GM12892 (cell line): ENCODE measurements around the gene STIMATE. TPM values are rescaled to one million over a fixed set of nuclear protein-coding genes. Genes with fewer than 3 reads are reported as not detected.

Experiments used
- DNase-seq: peaks from one replicate; pipeline ENCODE4 v3.0.0; 2011; ENCODE audit not compliant: insufficient read length
- FAIRE-seq: peaks from 2 replicates; lab custom pipeline; 2011; peaks lifted over from hg19 to GRCh38; lab: Jason Lieb, UNC
- POLR2A ChIP-seq: IDR thresholded peaks from 2 replicates; pipeline ENCODE4 v1.6.1; 2011; ENCODE audit warnings: low read depth, low read length, control low read depth
- POLR2AphosphoS5 ChIP-seq: IDR thresholded peaks from 2 replicates; pipeline ENCODE4 v1.6.1; 2011; ENCODE audit warnings: low read depth, low read length, control low read depth
- TAF1 ChIP-seq: IDR thresholded peaks from 2 replicates; pipeline ENCODE4 v1.6.1; 2011; ENCODE audit warnings: low read depth, mild to moderate bottlenecking, control low read depth, low read length, borderline replicate concordance
- polyA plus RNA-seq: library from polyadenylated mRNA; unstranded; fragments of >200 nt; gene quantifications from one replicate; pipeline ENCODE4 v1.2.1, GENCODE V29; 2012; ENCODE audit warnings: missing spikeins, inconsistent platforms; ENCODE audit not compliant: missing spikeins

STIMATE gene
- 4.5 TPM for polyA plus RNA-seq

DNA sequence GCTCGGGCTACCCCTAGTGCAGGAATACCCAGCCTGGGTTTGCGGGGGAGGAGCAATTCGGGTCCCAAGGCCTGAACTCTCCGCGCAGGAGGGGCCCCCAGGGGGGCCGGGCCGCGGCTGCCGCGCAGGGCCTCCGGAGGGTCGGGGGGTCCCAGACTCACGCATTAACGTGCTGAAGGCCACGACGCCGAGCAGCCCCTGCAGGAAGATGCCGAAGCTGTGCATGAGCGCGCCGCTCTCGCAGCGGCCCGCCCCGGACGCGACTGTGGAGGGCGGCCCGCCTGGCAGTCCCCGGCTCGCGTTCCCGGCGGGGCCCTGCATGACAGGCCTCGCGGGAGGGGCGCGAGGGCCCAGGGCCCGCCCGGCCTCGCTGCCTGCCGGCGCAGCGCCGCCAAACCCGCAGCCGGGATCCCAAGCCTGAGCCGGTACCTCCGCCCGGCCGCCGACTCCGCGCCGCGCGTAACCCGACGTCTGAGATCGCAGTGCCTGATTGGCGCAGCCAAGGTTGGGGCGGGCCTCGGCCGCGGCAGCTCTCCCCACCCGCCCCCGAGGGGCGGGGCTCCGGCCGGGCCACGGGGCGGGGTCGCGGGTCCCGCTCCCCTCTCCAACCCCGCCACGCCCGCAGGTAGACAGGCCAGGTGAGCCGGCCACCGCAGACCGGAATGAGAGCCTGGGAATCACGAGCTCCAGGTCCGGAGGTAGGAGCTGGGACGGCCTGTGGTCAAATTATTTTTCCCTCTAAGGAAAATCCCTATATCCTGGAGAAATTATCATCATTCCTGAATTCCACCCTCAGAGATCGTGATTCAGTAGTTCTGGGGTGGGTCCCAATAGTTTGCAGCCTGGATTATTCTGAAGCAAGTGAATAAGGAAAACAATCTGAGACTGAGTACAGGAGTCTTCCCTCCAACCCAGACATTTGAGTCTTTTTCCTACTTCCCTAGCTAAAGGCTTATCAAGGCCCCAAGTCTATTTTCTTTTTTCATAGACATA, at the start of gene STIMATE:
STIMATE (minus strand) TSS at position 419 of the 993 bp plus-strand sequence; CDS start at position 321, 98 bp downstream.
- TF ChIP-seq POLR2AphosphoS5 (0 out of 2 replicates have a peak, but pooled peaks have one; percentile 26), POLR2A (peak; percentile 63; the same call in 1 of the 2 replicates), TAF1 (0 out of 2 replicates have a peak, but pooled peaks have one; percentile 22)
- FAIRE-seq (peak; percentile 97), DNase-seq (peak; percentile 96)

- no peak for DNase-seq
- FAIRE-seq: no peak
- TF ChIP-seq TAF1 (no peak), POLR2A (no peak), POLR2AphosphoS5 (no peak)
Observed at GRCh38 chr3:52939600-52939999, 42.3 kb upstream of the STIMATE start.

GRCh38 chr3:52934630-52935530, 37.5 kb upstream of the STIMATE start:
- FAIRE-seq (peak; percentile 93), DNase-seq (peak; percentile 24)
- TF ChIP-seq POLR2A (no peak), POLR2AphosphoS5 (no peak), TAF1 (no peak)

DNA sequence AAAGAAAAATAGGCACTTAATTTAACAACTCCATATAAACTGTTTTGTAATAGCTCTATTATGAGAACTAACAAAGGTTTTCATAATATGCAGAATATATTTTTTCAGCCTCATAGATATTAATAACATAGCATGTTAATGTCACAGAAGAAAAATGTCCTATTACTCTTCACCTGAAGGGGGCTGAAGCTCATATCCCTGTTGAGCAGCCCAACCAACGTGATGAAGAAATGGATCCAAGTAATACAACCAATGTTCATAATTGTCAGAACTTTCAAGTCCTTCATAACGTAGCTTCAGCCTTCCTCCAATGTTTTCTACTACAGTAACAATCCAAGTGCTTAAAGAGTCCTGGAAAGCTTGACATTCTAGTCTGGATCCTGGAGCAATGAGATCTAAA, 34.5 kb upstream of the STIMATE start:
- DNase-seq: no peak
- TF ChIP-seq TAF1: no peak
- no peak for TF ChIP-seq POLR2A
- no peak for TF ChIP-seq POLR2AphosphoS5
- FAIRE-seq: peak; percentile 24

- DNase-seq (no peak), FAIRE-seq (no peak)
- TF ChIP-seq POLR2AphosphoS5: no peak
- TF ChIP-seq POLR2A: no peak
- TF ChIP-seq TAF1: no peak
Observed at GRCh38 chr3:52931328-52931727, 34.0 kb upstream of the STIMATE start.

DNA sequence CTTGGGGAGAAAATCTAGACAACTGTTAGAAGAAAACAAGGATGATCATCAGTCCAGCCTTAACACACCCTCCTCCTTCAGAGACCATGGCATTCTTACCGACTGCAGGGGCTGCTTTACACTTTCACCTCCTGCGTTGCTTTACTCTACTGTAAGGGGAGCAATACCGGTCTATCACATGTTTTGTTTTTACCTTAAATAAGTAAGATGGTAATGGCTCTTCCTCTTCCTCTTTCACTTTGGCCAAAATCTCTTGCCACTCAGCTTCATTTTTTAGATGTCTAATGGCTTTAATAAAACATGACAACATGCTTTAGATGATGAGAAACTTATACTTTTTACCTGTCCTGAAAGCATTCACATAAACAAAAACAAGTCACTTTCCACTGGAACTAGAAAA, 33.4 kb upstream of the STIMATE start:
- no peak for DNase-seq
- TF ChIP-seq TAF1 (no peak), POLR2AphosphoS5 (no peak), POLR2A (no peak)
- FAIRE-seq: peak; percentile 36

DNA sequence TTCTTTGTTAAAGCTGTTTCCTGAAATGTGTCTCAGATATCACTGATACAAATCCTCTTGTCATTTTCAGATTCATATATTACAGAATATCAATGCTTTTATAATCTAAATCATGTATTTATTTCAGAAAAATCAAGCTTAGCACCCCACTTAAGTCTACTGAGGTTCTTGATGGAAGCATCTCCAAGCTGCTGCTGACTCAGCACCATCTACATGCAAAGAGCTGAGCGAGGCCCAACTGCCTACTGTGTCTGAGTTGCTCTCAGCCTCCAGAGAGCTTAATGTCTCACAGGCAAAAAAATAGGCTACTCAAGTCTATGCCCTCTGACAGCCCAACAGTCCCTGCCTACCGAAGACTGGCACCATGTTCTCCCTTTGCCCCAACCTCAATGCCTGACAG, 29.2 kb upstream of the STIMATE start:
- FAIRE-seq (no peak), DNase-seq (no peak)
- TF ChIP-seq POLR2AphosphoS5 (no peak), TAF1 (no peak), POLR2A (no peak)

DNA sequence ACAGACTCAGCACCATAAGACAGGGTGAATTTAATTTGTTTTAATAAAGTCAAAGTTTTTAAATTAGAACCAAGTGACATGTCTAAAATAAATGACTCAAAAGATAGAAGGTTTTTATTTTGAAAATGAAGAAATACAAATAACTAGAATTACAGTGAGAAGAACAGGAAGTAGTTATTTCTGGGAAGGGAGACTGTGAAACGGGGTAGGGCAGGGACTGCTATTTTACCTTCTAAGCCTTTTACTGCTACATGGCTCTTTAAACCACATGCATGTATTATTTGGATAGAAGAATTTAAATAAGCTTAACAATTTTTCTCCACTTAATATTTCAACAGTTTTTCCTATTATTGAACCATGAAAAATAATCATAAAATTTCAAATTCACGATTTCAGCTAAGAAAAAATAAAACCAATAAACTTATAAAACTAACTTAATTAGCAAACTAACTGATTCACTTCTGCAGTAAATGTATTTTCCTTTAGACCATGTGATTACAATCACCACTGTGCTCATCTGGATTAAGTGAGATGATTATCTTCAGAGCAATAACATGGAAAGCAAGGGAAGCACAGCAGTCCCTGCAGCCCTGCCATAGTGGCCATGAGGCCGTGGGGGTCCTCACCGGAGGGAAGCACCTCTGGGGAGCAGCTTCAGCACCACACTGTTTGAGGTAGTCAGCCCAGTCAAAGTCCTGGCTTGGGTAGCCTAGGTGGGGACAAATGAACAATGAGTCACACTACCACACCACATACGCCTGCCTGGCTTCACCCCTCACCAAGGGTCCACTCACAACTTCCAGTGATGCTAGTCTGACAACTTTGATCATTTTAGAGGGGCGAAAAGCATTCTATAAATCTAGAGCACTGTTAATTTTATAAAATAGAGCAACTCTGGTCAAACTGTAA, 28.3 kb upstream of the STIMATE start:
- no peak for FAIRE-seq
- TF ChIP-seq POLR2A (no peak), TAF1 (no peak), POLR2AphosphoS5 (no peak)
- DNase-seq: no peak

GRCh38 chr3:52923963-52924362, 26.6 kb upstream of the STIMATE start:
- DNase-seq: no peak
- TF ChIP-seq POLR2A (no peak), TAF1 (no peak), POLR2AphosphoS5 (no peak)
- no peak for FAIRE-seq

DNA sequence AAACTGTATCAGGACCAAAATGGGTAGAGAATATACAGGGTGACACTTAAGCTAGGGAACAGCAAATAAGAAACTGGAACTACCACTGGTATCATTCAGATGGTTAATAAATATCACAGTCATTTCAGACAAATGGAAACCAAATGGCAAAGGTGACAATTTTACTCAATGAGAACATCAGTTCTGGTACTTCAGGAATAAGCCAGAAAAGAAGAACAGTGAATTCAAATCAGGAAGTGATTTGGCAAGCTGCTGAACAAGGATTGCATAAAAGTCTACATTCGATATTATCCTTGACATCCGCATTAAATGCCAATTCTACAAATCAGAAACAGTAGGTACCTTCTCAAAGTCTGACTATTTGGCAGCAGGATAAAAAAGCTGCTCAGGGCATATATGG, 23.5 kb upstream of the STIMATE start:
- TF ChIP-seq TAF1 (no peak), POLR2AphosphoS5 (no peak), POLR2A (no peak)
- FAIRE-seq (no peak), DNase-seq (no peak)
